Activated CD8-positive, alpha-beta memory T cell treated with anti-CD3 and anti-CD28 coated beads for 1 hour (primary cell): ENCODE data around the gene STK10.
"Not testable (repeated sequence)": the region's sequence is repeated elsewhere in the genome, so short reads cannot be mapped to it uniquely, and the experiment has no call there.

Experiments
- DNase-seq, 2 donors: peaks; one replicate each; pipeline ENCODE4 v3.0.0-alpha.2; 2020; ENCODE audit warnings: low read depth in 1 of 2; ENCODE audit errors: extremely low read depth in 1 of 2

Gene STK10

DNA sequence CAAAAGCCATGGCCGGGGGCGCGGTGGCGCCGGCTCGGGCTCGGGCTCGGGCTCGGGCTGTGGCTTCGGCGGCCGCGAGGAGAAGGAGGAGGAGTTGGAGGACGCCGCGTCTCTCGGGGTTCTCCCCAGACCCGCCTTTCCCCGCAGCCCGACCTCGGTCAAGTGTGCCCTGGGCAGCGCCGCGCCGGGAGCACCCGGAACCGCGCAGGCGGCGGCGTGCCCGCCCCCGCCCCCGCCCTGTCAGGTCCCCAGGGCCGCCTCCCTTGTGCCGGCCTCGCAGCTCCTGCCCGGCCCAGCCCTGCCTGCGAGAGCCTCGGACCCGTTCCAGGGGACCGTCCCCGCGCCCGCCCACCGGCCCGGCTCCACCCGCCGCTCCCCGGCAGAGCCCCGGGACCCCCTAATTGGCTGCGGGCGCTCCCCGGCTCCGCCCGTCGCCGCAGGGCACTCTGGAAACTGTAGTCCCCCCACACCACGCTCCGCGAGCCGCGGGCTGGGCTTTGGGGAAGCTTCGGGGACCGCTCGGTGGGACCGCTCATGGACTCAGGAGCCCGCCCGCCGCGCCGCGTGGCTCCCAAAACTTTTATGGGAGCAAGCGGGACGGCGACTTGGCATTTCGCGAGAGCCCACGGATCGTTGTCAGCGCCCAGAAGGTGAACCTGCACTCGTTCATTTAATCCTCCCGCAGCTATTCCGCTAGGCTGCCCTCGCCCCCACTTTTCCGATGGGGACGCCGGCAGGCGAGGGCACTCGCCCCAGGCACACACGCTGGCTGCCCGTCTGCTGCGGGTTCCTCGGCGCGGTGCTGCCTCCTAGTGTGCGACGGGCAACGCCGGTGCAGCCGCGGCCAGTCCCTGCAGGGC is at the start of gene STK10:
Gene STK10 (minus strand): TSS at position 192 of the 860 bp plus-strand sequence. CDS start 182 bp downstream, at position 10.
- DNase-seq = peak; percentile 78 to 83

DNA sequence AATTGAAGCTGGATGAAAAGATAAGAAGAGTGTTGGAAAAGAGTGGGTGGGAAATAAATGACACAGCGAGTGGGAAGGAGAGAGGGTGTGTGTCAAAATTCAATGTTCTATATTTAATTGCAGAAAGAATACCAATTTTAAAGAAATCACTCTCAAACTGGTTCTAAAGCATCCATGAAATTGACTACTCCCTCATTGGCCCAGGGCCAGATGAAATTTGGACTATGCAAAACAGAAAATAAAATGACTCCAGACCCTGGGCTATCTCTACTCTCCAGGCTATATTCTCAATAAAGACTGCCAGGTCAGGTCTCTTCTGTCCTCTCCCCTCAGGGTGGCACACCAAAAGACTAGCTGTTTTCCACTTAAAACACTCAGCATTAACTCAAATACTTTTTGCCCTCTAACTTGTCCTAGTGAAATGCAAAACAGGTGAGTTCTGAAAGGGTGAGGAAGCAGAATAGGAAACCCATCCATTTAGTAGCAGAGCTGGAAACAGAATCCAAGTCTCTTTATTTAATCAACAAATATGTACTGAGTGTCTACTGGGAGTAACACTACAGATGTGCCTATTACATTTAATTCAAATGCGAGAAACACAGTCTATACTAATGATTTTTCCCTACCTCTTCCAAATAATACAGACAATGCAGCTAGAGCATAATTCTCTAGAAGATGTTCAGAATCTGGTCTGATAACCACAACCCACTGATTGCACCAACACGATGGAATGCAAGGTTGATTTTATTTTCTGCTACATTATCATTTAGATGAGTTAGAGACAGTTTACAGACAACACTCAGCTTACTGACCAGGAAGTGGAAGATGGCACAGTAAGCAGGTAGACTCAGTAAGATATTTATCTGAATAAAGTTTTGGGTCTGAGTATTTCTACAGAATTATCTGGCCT is 48.1 kb upstream of the STK10 start:
- no peak for DNase-seq

DNA sequence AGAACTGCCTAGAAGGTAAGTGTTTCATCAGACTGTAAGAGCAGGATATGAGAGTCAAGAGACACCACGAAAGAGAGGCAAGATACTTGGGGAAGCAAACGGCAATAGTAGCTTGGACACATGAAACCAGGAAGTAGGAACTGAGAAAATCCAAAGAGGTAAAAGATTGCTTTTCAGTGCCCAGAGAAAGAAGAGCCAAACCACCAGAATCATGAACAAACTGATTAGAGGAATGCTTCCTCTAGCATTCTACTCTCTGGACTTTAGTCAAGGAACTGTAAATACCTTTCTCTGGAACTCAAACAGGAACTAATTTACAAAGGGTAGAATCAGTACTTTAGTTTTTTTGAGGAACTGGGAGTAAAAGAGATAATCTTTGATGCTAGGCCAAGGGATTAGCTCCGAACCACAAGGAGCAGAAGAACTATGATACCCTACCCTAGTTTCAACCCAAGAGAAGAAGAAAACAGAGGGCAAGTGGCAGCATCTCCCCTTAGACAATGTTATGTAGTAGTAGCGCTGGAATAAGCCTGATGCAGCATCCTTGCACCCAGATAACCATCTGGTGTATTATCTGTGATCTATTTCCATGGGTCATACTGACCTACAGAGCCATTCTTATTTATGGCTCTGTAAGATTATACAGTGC is 47.2 kb upstream of the STK10 start:
- DNase-seq = no peak

DNA sequence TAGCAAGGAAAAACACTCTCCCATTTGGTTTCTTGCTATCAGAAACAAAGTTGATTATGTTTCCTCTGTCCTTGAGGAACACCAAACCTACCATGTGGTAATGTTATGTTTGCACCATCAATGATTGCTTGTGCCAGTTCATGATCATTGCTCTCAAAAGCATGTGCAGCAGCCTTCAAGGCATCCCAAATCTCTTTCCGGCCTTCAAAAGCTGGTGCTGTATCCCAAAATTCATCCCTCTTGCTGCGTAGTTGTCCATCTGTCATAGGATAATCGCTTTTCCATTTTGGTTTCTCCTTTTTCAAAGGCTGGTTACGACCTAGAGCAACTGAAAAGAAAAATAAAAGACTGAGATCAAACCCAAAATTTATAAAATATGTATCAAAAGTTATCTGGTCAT is 46.0 kb upstream of the STK10 start:
- no peak for DNase-seq

DNA sequence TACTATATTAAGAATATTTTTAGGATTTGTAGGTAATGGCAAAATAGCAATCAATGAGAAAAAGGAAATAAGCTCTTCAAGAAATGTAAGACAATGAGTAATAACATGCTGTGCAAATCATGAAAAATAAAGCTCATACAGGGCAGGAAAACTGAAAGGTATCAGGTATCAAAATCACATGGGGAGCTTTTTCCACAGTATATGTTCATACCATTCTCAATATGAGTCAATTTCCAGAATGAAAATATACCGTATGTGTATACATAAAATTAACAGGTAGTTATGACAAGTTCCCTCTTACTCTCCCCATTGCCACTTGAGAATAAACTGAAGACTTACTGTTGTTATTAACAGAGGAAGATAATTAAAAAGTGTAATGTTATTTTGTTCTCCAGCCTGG is 41.9 kb upstream of the STK10 start:
- DNase-seq = no peak

DNA sequence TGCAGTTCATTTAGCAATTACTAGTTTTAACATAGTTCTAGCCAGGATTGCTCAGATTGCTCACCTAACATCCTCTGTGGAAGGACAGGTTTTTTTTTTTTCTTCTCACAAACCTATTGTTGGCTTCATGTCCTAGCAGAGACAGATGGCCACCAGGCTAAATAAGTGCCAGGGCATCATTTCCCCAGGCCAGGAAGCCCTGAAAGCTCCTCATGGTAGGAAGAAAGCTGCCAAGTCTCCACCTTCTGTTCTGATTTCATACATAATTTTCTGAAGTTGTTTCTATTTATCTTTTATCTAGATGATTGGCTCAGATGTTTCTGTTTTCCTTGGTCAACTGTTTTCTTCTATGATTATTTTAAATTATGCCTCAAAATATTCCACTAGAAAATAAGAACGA is 37.0 kb upstream of the STK10 start:
- DNase-seq = no peak

DNA sequence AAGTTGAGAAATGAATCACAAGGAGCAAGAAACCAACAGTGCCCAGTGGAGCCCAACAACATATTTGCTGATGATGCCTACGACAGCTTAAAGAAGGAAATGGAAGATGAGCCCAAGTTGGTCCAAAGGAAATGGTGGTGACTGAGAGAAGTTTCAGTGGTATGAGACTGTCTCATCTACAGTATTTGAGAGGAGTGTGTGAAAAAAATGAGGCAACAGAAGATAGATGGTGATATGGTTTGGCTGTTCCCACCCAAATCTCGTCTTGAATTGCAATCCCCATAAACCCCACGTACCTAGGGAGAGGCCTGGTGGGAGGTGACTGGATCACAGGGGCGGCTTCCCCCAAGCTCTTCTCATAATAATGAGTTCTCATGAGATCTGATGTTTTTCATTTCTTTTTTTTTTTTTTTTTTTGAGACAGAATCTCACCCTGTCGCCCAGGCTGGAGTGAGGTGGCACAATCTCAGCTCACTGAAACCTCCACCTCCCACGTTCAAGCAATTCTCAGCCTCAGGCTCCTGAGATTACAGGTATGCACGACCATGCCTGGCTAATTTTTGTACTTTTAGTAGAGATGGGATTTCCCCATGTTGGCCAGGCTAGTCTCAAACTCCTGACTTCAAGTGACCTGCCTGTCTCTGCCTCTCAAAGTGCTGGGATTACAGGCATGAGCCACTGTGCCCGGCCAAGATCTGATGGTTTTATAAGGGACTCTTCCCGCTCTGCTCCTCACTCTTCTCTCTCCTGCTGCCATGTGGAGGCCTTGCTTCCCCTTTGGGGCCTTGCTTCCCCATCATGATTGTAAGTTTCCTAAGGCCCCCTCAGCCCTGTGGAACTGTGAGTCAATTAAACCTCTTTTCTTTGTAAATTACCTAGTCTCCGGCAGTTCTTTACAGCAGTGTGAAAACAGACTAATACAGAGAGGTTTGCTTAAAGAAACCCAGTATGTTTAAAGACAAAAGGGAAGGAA is 36.2 kb upstream of the STK10 start:
- no peak for DNase-seq

DNA sequence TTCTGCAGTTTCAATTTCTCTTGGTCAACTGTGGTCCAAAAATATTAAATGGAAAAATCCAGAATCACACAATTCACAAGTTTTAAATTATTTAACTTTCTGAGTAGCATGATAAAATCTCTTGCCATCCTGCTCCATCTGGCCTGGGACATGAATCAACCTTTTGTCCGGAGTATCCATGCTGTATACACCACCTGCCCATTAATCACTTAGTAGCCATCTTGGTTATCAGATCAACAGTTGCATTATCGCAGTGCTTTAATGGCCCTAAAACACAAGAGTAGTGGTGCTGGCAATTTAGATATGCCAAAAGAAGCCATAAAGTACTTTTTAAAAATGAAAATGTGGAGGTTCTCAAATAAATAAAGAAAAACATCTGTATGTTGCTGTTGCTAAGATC is 31.3 kb upstream of the STK10 start:
- no peak for DNase-seq

DNA sequence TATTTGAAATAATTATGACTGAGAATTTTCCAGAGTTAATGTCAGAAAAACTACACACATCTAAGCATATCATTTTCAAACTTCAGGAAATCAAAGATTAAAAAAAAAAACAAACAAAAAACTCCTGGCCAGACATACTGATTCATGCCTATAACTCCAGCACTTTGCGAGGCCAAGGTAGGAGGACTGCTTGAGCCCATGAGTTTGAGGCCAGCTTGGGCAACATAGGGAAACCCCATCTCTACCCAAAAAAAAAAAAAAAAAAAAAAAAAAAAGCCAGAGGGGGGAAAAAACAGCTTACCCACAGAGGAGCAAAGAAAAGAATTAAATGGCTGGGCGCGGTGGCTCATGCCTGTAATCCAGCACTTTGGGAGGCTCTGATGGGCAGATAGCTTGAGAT is 28.3 kb upstream of the STK10 start:
- no peak for DNase-seq

DNA sequence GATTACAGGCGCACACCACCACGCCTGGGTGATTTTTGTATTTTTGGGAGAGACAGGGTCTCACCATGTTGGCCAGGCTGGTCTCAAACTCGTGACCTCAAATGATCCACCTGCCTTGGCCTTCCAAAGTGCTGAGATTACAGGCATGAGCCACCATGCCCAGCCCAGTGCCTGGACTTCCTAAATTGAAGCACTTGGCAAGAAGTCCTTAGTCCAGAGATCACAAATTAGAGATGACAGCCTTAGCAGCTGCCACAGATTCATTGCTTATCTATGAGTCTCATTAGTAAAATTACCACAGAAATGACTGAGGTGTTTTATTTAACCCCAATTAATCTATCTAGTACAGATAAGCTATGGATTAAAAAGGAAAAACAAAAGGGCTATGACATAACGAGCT is 25.1 kb upstream of the STK10 start:
- no peak for DNase-seq

DNA sequence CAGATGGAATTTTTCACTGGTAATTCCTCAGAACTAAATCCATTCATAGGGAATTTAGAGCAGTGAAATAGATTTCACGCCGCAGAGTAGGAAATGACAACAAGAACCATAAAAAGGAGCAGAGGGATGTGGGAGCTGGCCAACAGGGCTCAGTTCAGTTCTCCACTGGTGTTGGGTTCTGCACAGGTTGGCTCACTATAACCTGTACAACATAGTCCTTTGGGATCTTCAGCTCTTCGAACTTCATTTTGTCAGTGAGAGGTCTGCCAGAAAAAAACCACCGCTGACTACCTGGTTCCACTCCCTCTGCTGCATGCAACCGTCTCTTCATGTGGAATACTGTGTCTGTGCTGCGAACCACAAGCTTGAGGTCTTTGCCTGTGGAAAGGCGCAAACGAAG is 23.7 kb upstream of the STK10 start:
- DNase-seq = no peak

DNA sequence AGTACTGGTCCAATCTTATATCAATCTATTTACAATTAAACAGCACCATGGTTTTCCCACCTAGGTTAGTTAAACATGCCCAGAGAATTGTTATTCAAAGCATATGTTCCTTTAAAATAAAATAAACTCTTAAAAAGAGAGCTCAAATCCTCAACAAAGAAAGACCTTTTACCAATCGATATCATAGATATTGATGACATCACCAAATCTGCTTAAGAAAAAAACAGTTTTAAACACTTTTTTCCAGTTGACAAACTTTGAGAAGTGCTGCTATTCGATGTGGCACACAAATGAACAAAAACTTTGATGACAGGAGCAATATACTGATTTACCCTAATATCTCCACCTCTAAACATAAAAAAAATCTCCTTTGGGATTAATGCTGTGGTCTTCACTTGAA is 21.7 kb upstream of the STK10 start:
- DNase-seq = no peak

DNA sequence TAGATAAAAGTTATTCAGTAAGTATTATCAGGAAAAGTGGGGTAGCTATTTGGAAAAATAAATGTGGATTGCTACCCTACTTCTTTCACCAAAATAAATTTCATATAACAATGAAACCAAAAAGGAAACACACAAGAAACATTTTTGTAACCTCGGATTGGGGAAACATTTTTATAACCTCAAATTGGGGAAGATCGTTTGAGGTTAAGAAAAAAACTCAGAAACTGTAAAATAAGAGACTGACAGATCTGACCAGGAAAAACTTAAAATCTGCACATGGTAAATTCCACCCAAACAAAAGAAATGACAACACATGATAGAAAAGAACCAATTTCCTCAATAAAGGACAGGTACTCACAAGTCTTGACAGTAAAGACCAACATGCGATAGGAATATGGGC is 19.5 kb upstream of the STK10 start:
- no peak for DNase-seq

DNA sequence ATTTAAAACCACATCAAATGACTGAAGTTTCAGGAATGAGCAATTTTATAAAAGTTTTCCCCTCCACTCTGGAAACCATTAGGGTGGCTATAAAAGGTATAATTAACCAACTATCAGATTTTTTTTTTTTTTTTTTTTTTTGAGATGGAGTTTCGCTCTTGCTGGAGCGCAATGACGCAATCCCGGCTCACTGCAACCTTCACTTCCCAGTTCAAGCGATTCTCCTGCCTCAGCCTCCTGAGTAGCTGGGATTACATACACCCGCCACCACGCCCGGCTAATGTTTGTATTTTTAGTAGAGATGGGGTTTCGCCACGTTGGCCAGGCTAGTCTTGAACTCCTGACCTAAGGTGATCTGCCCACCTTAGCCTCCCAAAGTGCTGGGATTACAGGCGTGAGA is 18.0 kb upstream of the STK10 start:
- DNase-seq = not testable (repeated sequence)

DNA sequence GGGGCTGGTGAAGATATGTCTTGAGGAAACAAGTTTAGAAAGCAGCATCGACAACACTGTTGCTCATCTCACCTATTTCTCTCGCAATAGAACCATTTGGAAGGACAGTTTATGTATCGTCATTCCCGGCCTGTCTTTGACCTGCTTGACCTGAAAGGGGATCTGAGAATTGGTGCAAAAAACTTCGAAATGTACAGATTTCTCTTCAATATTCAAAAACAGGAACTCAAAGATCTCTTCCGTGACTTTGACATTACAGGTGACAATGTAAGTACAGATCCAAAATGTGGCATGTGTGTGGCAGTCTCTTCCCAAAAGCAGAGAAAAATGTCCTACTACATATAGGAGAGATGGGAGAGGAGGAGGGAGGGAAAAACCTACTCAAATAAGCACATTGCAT is 12.5 kb upstream of the STK10 start:
- no peak for DNase-seq

DNA sequence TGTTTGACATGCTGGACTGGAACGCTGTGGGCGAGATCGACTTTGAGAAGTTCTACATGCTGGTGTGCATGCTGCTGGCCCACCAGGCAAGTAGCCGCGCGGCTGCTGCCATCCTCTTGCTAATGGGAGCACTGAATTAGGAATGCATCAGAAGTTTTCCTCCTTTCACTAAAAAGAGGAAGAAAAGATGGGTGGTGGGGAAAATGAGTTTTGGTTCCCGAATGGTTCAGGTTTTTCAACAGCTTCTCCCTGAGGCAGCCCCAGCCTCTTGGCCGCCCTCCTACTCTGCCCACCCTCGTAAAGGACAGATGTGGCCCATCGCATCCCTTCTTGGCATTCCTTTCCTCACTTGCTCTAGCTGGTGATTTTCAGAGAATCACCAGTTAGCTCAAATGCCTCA is 11.4 kb upstream of the STK10 start:
- no peak for DNase-seq

DNA sequence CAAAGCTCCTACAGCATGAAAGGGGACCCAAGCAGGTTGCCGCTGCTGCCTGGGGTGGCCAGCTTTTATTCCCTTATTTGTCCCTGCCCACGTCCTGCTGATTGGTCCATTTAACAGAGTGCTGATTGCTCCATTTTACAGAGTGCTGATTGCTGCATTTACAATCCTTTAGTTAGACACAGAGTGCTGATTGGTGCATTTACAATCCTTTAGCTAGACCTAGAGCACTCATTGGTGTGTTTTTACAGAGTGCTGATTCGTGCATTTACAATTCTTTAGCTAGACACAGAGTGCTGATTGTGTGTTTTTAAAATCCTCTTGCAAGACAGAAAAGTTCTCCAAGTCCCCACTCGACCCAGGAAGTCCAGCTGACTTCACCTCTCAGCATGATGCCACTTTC is 9.8 kb upstream of the STK10 start:
- DNase-seq = not testable (repeated sequence)

DNA sequence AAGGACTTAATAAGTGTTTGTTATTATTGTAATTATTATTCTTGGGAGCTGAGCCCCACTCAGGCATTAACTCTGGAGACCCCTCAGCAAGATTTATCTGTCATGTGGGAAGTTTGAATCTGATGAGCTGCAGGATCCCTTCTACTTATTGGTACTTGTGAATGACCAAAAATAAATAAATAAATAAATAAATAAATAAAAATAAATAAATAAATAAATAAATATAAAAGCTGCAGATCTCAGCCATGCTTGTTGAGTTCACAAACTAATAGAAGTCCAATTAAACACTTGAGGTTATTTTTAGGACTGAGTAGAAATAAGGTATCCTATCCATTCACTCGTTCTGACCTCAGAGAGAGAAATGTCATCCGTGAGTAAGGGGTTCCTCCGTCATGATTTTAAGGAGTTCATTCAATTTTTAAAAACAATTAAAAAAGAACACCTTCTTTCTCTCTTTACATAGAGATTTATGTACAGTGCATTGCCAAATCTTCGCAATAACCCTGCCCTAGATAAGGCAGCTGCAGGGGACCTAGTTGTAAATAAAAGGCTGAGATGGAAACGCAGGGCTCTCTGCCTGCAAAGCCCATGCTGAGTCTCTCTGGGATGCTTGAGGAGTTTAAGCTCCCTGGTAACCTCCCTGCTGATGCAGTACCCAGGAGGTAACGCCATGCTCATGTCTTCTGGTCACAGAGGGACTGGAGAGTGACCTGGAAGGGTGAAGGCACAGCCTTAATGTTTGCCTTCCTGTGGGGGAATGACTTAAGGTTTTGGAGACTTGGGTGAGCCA is 7.2 kb upstream of the STK10 start:
- DNase-seq = no peak

DNA sequence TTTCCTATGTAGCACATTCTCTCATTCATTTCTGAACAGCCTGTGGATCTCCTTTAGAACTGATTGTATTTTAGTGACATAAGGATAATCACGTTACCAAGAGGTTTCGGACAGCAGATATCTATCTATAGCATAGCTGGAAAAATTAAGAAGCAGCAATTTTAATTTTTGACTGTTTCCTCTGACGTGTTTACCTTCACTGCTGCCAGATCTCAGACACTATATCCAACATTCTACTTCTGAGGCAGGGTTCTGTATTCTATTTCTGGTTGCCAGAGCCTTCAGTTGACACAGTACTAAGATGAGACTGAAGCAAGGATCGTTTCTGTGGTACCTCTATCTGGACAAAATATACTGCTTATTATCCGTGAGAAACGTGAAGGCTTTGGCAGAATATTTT is 5.8 kb upstream of the STK10 start, which contains the start of gene EFCAB9:
Gene EFCAB9 (plus strand): TSS at position 301 of the 400 bp plus-strand sequence. CDS start 1 bp downstream, at position 302.
- DNase-seq = no peak
